ENCODE results near the gene SYT1. TPM values are rescaled to one million over a fixed set of nuclear protein-coding genes. Genes with fewer than 3 reads are reported as not detected.

Gene SYT1
- total and polyA plus RNA-seq, 2 of the 8 experiments (the other 6 are each of a cell fraction or from before 2014, with no cell fraction given): 11.0 to 34.6 TPM

GRCh38 chr12:78994168-78994791, 129.7 kb downstream of the SYT1 start:
- no peak overlapping the region for H4K5ac ChIP-seq (ENCODE audit: insufficient read length, low read depth, low read length)
- no peak for FAIRE-seq
- TF ChIP-seq RAD21 (IDR thresholded peaks at IDR 0.05 in 1 of 2, conservative IDR thresholded peaks at IDR 0.05 in 1 of 2; ENCODE audit: low read depth in 2 of 2, low read length in 2 of 2) (no peak), SIN3A (conservative IDR thresholded peaks at IDR 0.05 in 1 of 2, IDR thresholded peaks at IDR 0.05 in 1 of 2; ENCODE audit: low read depth in 1 of 2, low read length in 2 of 2) (no peak), CBX8 (IDR thresholded peaks at IDR 0.05; ENCODE audit: borderline replicate concordance, low read depth, low read length) (no peak), MAFK (IDR thresholded peaks at IDR 0.05; ENCODE audit: low read depth, low read length) (no peak), SP4 (IDR thresholded peaks at IDR 0.05; ENCODE audit: low read length) (no peak), RNF2 (IDR thresholded peaks at IDR 0.05; ENCODE audit: borderline replicate concordance, low read depth, low read length, missing control alignments, poor library complexity, severe bottlenecking) (no peak), JUND (IDR thresholded peaks at IDR 0.05; ENCODE audit: low read length) (no peak), CHD2 (IDR thresholded peaks at IDR 0.05; ENCODE audit: low read length) (no peak), KDM4A (IDR thresholded peaks at IDR 0.05; ENCODE audit: low read depth, low read length, severe bottlenecking) (no peak), CHD1 (IDR thresholded peaks at IDR 0.05; ENCODE audit: low read depth, low read length) (no peak)

More at GRCh38 chr12:78994168-78994791, 129.7 kb downstream of the SYT1 start:
- no peak overlapping the region for H2AFZ ChIP-seq (ENCODE audit: low read length)
- H2AK5ac ChIP-seq (ENCODE audit: low read depth, low read length): no peak overlapping the region
- H3K27ac ChIP-seq (ENCODE audit: low read depth, low read length): no peak overlapping the region
- no peak overlapping the region for H3K4me2 ChIP-seq (ENCODE audit: insufficient read depth in 1 of 2, low read depth in 2 of 2, low read length in 2 of 2)
- no peak overlapping the region for H3K18ac ChIP-seq (ENCODE audit: extremely low read depth, low read length)
- ChIA-PET CTCF (ENCODE audit: partially characterized antibody) (no interaction called here), POLR2A (ENCODE audit: partially characterized antibody) (no interaction called here)
- H3K56ac ChIP-seq (replicated peaks; ENCODE audit: insufficient read length, low read depth, low read length): no peak overlapping the region
- H3K23ac ChIP-seq (ENCODE audit: insufficient read length): no peak overlapping the region
- no peaks in the 10 kb centered on the region for H3K9me3 ChIP-seq (ENCODE audit: insufficient read depth in 2 of 2, low read depth in 1 of 2, low read length in 1 of 2)
- H3K4me1 ChIP-seq (replicated peaks in 1 of 4; ENCODE audit: control insufficient read depth in 3 of 4, insufficient read depth in 4 of 4, low read length in 3 of 4): no peaks in the 10 kb centered on the region; a peak in 1 of 7 replicates
- no peak overlapping the region for H2BK120ac ChIP-seq (replicated peaks; ENCODE audit: low read depth, low read length)
- no peak overlapping the region for H4K8ac ChIP-seq (ENCODE audit: extremely low read depth, insufficient read depth, low read length)
- no peaks in the 10 kb centered on the region for H3K23me2 ChIP-seq (ENCODE audit: low read depth, low read length)
- no peak overlapping the region for H3K4ac ChIP-seq (replicated peaks; ENCODE audit: insufficient read length, low read depth, low read length)
- H4K91ac ChIP-seq (replicated peaks; ENCODE audit: insufficient read length, low read length): no peak overlapping the region
- H2BK20ac ChIP-seq (ENCODE audit: low read length): no peak overlapping the region
- no peak overlapping the region for H2BK15ac ChIP-seq (ENCODE audit: low read length)
- no peak overlapping the region for H2BK5ac ChIP-seq (ENCODE audit: low read depth, low read length)
- no peak overlapping the region for H3K9ac ChIP-seq (replicated peaks in 1 of 4; ENCODE audit: extremely low read depth in 1 of 4, low read depth in 3 of 4, low read length in 3 of 4)
- peaks cover 0 to 3% of the 10 kb centered on the region in 2 experiments for H4K20me1 ChIP-seq (replicated peaks in 1 of 2; ENCODE audit: control insufficient read depth in 1 of 2, insufficient read depth in 2 of 2, low read length in 2 of 2)
- H3K36me3 ChIP-seq (ENCODE audit: control insufficient read depth in 2 of 4, insufficient read depth in 4 of 4, low read length in 3 of 4): peaks cover 0 to 2% (median 0%) of the 10 kb centered on the region in 4 experiments; a peak in 1 of 8 replicates
- no peak overlapping the region for H3K14ac ChIP-seq (ENCODE audit: insufficient read length)
- no peak overlapping the region for H2BK12ac ChIP-seq (ENCODE audit: low read depth, low read length)
- 90% methylated on average over 6 of the region's 9 CpGs; no CpG with 5 or more reads in 1 of the 2 experiments for WGBS, 2 experiments (ENCODE audit: extremely low coverage in 1 of 2, insufficient coverage in 1 of 2, insufficient read length in 1 of 2, insufficient replicate concordance in 2 of 2, low coverage in 1 of 2, low lambda C conversion rate in 2 of 2, missing lambda C conversion rate in 1 of 2)
- no peak for DNase-seq (ENCODE audit: low read depth in 1 of 2, low spot score in 2 of 2)
- H3K79me2 ChIP-seq (ENCODE audit: control insufficient read depth in 1 of 2, insufficient read depth in 2 of 2, low read length in 2 of 2): no peaks in the 10 kb centered on the region
- no peaks in the 10 kb centered on the region for H3K79me1 ChIP-seq (ENCODE audit: low read depth, low read length)
- H3K27me3 ChIP-seq (replicated peaks in 1 of 4; ENCODE audit: control insufficient read depth in 3 of 4, extremely low read depth in 1 of 4, insufficient read depth in 3 of 4, low read length in 3 of 4): no peaks in the 10 kb centered on the region
- H3K4me3 ChIP-seq (ENCODE audit: extremely low read depth in 1 of 4, insufficient read depth in 2 of 4, low read depth in 3 of 4, low read length in 4 of 4): no peak overlapping the region

All from H1 (cell line).